Right lobe of liver (tissue), 4 donors: ENCODE results near the gene AKR1B15.

ENCODE experiments used
- POLR2A ChIP-seq: fragments of 450-650 bp; IDR thresholded peaks from one replicate; pipeline ENCODE4 v1.6.1; 2017; ENCODE audit warnings: antibody characterized with exemption, mild to moderate bottlenecking
- TF ChIP-seq, protein P1 (sequence below), 4 donors: fragments of 200-600 bp in 3 of 4; fragments of 450-650 bp in 1 of 4; IDR thresholded peaks; one replicate each; pipeline versions ENCODE4 v1.5.1 to v1.8.0; 2016 to 2022; ENCODE audit warnings: antibody characterized with exemption in 4 of 4, mild to moderate bottlenecking in 2 of 4
- donor health status: DM: no; HTN: no; CAD: no.
- donor health status: DM: no; HTN: no; CAD: no.
- donor health status: DM: no; HTN: yes; CAD: no.

DNA sequence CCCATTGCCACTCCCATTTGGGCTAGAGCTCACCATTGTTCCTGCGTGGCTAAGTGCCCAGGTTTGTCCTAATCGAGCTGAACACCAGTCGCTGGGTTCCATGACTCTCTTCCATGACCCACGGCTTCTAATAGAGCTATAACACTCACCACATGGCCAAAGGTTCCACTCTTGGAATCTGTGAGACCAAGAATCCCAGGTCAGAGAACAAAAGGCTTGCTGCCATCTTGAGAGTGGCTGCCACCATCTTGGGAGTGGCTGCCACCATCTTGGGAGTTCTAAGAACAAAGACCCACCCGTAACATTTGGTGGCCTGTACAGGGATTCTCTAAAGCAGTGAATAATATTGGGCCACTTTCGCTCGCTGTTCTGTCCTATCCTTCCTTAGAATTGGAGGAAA is 37.0 kb downstream of the AKR1B15 start:
- TF ChIP-seq, protein P1, sequence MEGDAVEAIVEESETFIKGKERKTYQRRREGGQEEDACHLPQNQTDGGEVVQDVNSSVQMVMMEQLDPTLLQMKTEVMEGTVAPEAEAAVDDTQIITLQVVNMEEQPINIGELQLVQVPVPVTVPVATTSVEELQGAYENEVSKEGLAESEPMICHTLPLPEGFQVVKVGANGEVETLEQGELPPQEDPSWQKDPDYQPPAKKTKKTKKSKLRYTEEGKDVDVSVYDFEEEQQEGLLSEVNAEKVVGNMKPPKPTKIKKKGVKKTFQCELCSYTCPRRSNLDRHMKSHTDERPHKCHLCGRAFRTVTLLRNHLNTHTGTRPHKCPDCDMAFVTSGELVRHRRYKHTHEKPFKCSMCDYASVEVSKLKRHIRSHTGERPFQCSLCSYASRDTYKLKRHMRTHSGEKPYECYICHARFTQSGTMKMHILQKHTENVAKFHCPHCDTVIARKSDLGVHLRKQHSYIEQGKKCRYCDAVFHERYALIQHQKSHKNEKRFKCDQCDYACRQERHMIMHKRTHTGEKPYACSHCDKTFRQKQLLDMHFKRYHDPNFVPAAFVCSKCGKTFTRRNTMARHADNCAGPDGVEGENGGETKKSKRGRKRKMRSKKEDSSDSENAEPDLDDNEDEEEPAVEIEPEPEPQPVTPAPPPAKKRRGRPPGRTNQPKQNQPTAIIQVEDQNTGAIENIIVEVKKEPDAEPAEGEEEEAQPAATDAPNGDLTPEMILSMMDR (IDR thresholded peaks at IDR 0.05): no peak
- no peak for TF ChIP-seq POLR2A
